ENCODE results near the gene CIB4.

GRCh38 chr2:26542194-26542455 is 99.0 kb downstream of the CIB4 start:
- no peak for TF ChIP-seq REST (IDR thresholded peaks at IDR 0.05; ENCODE audit: insufficient read depth in 1 of 2, low read depth in 2 of 2, low read length in 2 of 2)
- TF ChIP-seq POLR2AphosphoS5 (IDR thresholded peaks at IDR 0.05; ENCODE audit: low read depth, low read length), result no peak
- no peak for TF ChIP-seq TAF1 (IDR thresholded peaks at IDR 0.05; ENCODE audit: borderline replicate concordance, insufficient read depth, low read length)
